K562 (cell line): ENCODE data around the gene USP10. TPM values are rescaled to one million over a fixed set of nuclear protein-coding genes. Genes with fewer than 3 reads are reported as not detected.

Source experiments
- ATF1 ChIP-seq, 2 experiments: fragments of 450-650 bp in 1 of 2; IDR thresholded peaks; 2 replicates each; pipeline ENCODE4 v1.6.1; 2016; ENCODE audit warnings: missing compliant biosample characterization in 1 of 2, missing genetic modification characterization in 1 of 2
- BACH1 ChIP-seq: fragments of 200-800 bp; sonication (Bioruptor generic); IDR thresholded peaks from 2 replicates; pipeline ENCODE4 v1.6.1; 2016; ENCODE audit warnings: missing genetic modification characterization, missing compliant biosample characterization
- ELK1 ChIP-seq: sonication (generic); formaldehyde crosslinking; IDR thresholded peaks from 2 replicates; pipeline ENCODE4 v1.8.1; 2022; ENCODE audit warnings: missing genetic modification reagents
- EP300 ChIP-seq: IDR thresholded peaks from 2 replicates; pipeline ENCODE4 v1.6.1; 2012; ENCODE audit warnings: low read length, improper control_type of control experiment
- MEF2D ChIP-seq: conservative IDR thresholded peaks from 2 replicates; pipeline ENCODE4 v1.6.1; 2016; ENCODE audit warnings: low read depth, missing genetic modification characterization, missing compliant biosample characterization
- NFE2 ChIP-seq: IDR thresholded peaks from 2 replicates; pipeline ENCODE4 v1.6.1; 2014; ENCODE audit warnings: antibody characterized with exemption, low read depth
- RBM34 ChIP-seq: fragments of 200-400 bp; formaldehyde crosslinking; IDR thresholded peaks from 2 replicates; pipeline ENCODE4 v1.6.1; 2018; ENCODE audit warnings: low read length, borderline replicate concordance; ENCODE audit not compliant: insufficient read depth
- SMARCA5 ChIP-seq: fragments of 450-650 bp; IDR thresholded peaks from 2 replicates; pipeline ENCODE4 v1.6.1; 2016
- THRAP3 ChIP-seq: fragments of 450-650 bp; IDR thresholded peaks from 2 replicates; pipeline ENCODE4 v1.6.1; 2016; ENCODE audit warnings: mild to moderate bottlenecking, inconsistent platforms, borderline replicate concordance
- TRIM25 ChIP-seq: fragments of 450-650 bp; IDR thresholded peaks from 2 replicates; pipeline ENCODE4 v1.7.0; 2016; ENCODE audit warnings: borderline replicate concordance
- ZNF146 ChIP-seq: IDR thresholded peaks from one replicate; pipeline ENCODE4 v1.6.1; 2018; ENCODE audit warnings: missing compliant biosample characterization; ENCODE audit not compliant: unreplicated experiment
- ZNF282 ChIP-seq: sonication (generic); formaldehyde crosslinking; IDR thresholded peaks from 2 replicates; pipeline ENCODE4 v1.8.1; 2023; ENCODE audit warnings: missing genetic modification reagents
- ZNF655 ChIP-seq: fragments of 250-450 bp; sonication (Bioruptor Pico); IDR thresholded peaks from 2 replicates; pipeline ENCODE4 v1.5.0; 2021
- polyA plus RNA-seq, 8 experiments: library from polyadenylated mRNA; depleted of rRNA in 4 of 8; stranded (reverse) in 5 of 8; unstranded in 3 of 8; fragments of >200 nt; fragmentation: Nextera tagmentation in 2 of 8; fragmentation: Illumina TruSeq in 1 of 8; extraction: Ambion mirVana in 2 of 8; extraction: Trizol in 1 of 8; gene quantifications; 2 replicates each; pipeline versions ENCODE4 v1.2.1 to v1.2.3, GENCODE V29; 2011 to 2014; ENCODE audit warnings: inconsistent platforms in 1 of 8, missing spikeins in 1 of 8
- total RNA-seq, 7 experiments: library from RNA; depleted of rRNA in 6 of 7; stranded (reverse); fragments of >200 nt in 6 of 7; fragmentation: Illumina TruSeq in 2 of 7; extraction: Trizol in 2 of 7; gene quantifications; 2 replicates each; pipeline versions ENCODE4 v1.2.1 to v1.2.3, GENCODE V29; 2011 to 2021; ENCODE audit warnings: low replicate concordance in 1 of 7

Gene USP10
- total and polyA plus RNA-seq, 9 of the 15 experiments (the other 6 are each of a cell fraction or from before 2014, with no cell fraction given), result 61.7 to 197 (median 116) TPM

- TF ChIP-seq RBM34 (no peak), EP300 (no peak), ELK1 (CRISPR knock-in tag) (no peak), BACH1 (no peak), ZNF655 (CRISPR knock-in tag) (no peak), NFE2 (no peak), ZNF146 (CRISPR knock-in tag) (no peak), ATF1 (CRISPR knock-in tag; IDR thresholded peaks at IDR 0.05) (no peak), ATF1 (tag; IDR thresholded peaks at IDR 0.05) (peak; percentile 40; the same call in 1 of the 2 replicates), ZNF282 (CRISPR knock-in tag) (0 out of 2 replicates have a peak, but pooled peaks have one; percentile 71), THRAP3 (no peak), TRIM25 (no peak), SMARCA5 (no peak), MEF2D (no peak)
Measured at GRCh38 chr16:84819644-84820304, 120.0 kb downstream of the USP10 start, which contains the start of gene CRISPLD2 (continued).
